Dedifferentiated amniotic fluid mesenchymal stem cell (primary cell): ENCODE data around the gene S100A8.
"Not testable (repeated sequence)": the region's sequence is repeated elsewhere in the genome, so short reads cannot be mapped to it uniquely, and the experiment has no call there.

Experiments
- DNase-seq: peaks from one replicate; pipeline ENCODE4 v3.0.0-alpha.2; 2016; ENCODE audit errors: extremely low spot score

S100A8 gene

DNA sequence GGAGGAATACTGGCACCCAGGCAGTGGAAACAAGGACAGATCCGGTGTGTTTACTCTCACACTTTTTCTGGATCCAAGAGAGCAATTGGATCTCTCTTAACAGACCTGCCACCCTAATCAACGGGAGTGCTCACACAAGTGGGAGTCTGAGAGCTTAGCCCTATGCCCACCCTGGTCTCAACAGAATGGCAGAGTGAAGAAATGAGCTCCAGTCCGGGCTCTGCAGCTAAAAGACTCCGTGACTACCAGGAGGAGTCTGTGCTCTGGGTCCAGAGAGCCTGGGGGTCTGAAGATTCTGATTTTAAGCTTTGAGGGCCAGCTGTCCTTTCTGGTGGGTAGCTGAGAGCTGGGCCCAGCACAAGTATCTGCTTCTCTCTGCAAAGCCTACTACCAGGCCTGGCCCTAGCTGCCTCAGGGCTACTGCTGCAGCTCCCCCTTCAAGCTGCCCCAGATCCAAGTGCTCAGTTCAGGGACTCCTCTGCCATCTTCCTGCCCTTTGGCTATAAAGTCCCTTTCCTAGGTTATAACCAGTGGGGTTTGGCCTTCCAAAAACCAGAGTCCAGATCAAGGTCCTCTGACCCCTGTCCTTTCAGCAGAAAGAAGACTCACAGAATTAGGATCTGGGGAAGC is 29.3 kb downstream of the S100A8 start:
- DNase-seq, result no peak

DNA sequence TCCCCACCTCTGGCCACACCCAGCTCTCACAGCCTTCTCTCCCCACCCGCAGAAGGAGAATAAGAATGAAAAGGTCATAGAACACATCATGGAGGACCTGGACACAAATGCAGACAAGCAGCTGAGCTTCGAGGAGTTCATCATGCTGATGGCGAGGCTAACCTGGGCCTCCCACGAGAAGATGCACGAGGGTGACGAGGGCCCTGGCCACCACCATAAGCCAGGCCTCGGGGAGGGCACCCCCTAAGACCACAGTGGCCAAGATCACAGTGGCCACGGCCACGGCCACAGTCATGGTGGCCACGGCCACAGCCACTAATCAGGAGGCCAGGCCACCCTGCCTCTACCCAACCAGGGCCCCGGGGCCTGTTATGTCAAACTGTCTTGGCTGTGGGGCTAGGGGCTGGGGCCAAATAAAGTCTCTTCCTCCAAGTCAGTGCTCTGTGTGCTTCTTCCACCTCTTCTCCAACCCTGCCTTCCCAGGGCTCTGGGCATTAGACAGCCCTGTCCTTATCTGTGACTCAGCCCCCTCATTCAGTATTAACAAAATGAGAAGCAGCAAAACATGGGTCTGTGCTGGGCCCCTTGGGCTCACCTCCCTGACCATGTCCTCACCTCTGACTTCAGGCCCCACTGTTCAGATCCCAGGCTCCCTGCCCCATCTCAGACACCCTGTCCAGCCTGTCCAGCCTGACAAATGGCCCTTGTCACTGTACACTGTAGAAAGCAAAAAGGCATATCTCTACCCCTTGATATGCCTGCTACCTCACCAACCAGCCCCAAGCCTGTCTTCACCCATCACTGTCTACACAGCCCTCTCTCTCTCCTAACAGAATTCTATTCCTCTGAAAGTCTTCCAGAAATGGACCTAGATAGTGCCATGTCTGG is 30.0 kb downstream of the S100A8 start:
- DNase-seq, result no peak

DNA sequence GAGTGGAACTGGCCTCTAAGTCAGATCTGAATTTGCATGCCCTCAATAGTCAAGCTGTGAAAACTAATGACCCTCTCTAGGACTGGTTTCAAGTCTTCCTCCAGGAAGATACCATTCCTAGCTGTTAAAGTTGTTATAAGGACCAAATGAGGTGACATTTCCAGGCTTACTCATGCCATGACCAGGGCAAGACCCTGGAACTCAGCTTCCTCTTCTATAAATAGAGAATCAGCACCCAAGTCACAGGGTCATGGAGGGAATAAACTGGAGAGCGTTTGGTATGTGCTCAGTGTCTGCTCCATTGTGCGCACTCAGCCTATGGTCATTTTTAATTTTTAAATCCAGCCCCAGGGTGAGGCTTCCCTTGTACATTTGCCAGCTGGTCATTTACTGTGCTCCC is 30.7 kb downstream of the S100A8 start:
- no peak for DNase-seq

DNA sequence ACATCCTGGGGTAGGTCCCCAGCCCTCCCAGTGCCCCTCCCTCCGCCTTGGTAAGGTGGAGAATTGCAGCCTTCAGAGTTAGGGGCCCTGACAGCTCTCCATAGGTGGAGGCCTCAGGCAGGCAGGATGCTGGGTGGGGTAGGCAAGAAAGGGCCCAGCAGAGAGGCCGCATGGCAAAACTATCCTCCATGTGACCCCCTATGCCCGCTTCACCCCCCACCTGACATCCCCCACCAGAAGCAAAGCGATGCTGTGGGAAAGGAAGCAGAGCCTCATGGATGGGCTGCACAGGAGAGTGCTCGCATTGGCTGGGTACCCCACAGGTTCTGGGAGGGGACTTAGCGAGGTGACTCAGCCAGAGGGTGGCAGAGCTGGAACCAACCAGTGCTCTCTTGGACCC is 31.6 kb downstream of the S100A8 start:
- no peak for DNase-seq

DNA sequence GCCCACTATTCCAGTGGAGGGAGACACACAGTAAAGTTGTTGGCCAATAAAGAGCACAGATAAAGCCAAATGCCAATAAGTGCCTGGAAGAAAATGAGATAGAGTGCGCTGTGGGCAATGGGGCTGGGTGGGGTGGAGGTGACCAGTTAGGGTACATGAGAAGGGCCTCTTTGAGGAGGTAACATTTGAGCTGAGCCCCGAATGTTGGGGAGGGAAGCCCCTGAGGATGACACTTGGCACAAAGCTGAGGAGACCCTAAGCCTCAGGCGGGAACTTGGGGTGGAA is 32.2 kb downstream of the S100A8 start:
- no peak for DNase-seq

DNA sequence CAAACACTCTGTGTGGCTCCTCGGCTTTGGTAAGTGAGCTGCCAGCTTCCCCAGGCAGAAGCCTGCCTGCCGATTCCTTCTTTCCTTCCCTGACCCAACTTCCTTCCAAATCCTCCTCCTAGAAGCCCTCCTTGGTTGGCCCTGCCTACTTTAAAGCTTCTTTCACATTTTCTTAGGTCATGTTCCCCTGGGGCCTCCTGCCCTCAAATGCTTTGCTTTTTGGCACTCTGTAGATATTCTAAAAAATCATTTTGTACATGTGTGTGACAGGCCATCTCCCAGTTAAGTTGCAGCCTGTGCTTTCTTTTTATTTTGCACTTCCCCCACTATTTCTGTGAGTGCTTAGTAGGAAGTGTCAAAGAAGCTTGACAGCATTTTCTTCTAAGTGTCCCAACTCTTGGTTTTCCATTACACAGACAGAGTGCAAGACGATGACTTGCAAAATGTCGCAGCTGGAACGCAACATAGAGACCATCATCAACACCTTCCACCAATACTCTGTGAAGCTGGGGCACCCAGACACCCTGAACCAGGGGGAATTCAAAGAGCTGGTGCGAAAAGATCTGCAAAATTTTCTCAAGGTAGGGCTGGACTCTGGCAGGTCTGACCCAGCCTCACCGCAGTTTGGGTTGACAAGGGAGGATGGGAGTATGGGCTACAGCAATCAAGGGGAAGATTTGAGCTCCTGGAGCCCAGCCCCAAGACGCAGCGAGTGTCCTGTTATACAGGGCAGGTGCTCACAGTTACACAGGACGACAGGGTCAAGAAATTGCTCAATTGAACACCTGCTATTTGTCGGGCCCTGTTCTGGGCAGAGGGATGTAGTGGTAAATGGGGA is 32.8 kb downstream of the S100A8 start, which contains the start of gene S100A9:
Gene S100A9, plus strand, starts transcription at position 2 of the 838 bp plus-strand sequence. Its CDS starts 430 bp downstream, at position 432.
- no peak for DNase-seq

DNA sequence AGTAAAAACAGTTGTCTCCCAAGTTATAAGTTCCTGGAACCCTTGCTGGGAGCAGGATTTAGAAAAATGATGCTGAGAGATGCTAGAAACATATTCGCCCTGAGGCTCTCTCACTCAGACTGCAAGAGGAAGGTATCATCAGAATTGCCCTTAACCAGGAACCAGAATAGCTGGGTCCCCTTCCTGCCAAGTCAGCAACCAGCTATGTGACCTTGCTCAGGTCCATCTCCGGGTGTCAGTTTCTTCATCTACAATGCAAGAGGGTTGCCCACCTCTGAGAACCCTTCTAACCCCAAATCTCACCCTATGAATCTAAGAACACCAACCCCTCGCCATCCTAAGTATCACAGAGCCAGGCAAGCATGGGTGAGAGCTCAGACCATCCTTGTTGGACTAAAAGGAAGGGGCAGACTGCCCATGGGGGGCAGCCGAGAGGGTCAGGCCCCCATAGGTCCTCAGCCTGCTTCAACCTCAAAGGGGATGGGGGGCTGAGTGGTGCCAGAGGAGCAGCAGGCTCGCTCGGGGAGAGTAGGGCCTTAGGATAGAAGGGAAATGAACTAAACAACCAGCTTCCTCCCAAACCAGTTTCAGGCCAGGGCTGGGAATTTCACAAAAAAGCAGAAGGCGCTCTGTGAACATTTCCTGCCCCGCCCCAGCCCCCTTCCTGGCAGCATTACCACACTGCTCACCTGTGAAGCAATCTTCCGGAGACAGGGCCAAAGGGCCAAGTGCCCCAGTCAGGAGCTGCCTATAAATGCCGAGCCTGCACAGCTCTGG is 33.6 kb downstream of the S100A8 start:
- no peak for DNase-seq

DNA sequence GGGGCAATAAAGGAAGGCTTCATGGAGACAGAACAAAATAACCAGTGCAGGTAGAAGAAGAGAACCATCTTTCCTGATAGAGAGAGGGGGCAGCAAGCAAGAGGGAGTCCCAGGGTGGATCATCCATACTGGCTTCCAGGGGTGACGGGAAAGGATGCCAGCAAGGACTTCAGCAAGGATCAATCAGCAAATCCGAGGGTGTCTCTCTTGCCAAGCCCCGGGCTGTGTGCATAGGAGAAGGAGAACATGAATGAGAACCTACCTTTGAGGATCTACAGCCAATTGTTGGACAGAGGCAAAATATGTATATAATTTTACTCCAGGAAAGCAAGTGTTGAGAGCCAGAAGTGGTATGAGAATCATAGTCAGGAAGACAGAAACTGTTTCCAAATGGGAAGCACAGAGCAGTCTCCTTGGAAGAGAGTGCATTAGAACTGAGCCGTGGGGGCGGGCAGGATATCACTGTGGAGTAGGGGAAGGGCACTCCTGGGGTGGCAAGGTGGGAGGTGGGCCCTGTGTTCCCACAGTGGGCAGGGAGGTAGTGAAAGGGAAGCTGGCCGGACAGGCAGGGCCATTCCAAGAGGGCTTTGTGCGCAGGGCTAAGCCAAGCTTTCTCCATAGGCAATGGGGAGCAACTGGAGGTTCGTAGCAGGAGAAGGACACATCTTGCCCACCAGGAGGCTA is 34.3 kb downstream of the S100A8 start:
- DNase-seq, result no peak

DNA sequence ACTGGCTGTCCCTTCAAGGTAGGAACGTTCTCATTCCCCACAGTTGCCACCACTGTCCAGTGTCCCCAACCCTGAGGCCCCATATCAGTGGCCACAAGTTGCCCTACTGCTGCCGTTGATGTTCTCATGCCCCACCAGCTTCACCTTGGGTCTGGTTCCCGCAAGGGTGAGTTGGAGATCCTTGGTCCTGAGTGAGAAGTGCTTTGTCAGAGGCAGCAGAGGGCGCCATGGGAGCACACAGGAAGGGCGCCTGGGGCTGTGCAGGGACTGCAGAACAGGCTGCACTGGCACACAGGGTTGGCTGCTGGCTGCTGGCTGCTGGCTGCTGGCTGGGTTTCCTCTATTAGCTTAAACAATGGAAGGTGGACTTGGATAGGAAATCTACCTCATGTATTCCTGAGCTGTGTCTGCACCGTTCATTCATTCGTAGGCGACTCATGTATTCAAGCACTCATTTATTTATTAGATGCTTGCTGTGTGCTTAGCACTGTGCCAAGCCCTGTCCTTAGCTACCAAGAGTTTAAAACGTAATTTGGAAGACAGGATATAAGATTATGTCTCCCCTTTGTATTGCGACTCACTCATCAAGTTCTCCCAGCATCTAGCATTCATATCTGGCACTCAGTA is 35.3 kb downstream of the S100A8 start:
- DNase-seq, result no peak

DNA sequence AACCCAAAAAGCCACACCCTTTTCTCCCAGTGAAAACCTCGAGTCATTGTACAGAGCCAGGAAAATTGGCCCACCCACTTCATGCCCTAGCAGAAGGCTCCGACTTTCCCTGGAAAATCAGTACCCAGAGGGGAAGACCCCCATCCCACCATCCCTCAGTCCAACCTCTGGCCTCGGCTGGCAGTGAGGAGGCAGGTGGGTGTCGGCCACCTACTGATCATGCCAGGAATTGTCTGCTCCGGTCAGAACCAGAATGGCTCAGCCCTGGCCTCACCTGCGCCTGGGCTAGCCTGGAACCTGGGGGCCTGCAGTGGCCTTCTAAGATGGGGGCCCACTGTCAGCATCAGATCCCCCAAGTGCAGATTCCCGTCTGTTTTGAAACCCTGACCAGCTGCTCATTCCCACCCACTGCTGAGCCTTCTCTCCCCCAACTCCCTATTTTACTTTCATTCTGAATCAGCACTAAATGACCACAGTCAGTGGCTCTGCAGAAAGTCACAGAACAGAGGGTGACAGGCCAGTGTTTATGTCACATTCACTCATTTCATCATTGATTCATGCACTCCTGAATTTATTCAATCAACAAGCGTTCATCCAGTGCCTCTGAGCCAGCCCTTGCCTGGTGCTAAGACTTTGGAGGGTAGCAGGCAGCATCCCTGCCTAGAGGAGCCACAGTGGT is 36.2 kb downstream of the S100A8 start:
- DNase-seq, result no peak

DNA sequence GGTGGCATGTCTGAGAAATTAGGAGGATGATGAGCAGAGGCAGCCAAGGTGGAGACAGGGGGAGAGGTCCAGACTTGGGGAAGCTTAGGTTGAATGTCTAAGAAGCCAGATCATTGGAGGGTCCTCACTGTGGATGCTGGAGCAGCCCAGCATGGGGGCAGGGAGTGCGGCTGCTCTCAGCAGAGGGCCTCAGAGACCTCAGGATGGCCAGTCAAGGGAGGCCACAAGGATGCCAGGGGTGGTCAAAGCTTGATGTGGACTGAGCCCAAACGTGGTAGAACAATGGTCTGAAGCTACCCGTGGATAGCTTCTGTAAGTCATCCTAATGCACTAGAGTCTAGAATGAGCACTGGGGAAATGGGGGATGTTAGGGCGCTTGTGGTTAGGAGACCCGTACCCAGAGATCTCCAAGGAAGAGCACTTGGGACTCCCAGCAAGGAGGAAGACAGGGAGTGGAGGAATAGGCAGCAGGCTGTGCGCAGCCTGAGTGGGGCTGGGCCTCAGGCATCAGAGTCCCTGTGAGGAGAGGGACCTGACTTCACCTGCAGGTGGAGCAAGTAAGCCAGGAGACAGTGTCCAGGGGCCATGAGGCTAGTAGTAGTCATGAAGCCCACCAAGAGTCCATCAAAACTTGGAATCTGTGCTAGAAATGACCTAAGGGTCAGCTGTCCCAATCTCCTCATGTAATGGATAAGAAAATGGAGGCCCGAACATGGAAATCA is 37.5 kb downstream of the S100A8 start:
- no peak for DNase-seq

DNA sequence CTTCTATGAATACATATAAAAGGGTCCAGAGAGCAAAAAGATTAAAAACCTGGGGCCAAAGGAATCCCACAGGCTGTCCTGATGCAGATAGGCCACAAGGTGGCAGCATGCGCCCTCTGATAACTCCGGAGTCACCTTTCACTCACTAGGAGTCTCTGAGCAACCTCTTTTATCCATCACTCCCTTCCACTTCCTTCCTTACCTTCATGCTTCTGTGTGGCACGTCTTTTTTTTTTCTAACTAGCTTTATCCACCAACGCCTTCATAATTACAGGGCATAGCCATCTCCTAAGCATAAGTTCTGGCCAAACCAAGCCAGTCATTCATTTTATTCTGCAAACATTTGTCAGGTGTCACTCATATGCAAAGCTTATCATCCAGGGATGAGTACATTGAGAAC is 38.4 kb downstream of the S100A8 start:
- peak; percentile 63 for DNase-seq

DNA sequence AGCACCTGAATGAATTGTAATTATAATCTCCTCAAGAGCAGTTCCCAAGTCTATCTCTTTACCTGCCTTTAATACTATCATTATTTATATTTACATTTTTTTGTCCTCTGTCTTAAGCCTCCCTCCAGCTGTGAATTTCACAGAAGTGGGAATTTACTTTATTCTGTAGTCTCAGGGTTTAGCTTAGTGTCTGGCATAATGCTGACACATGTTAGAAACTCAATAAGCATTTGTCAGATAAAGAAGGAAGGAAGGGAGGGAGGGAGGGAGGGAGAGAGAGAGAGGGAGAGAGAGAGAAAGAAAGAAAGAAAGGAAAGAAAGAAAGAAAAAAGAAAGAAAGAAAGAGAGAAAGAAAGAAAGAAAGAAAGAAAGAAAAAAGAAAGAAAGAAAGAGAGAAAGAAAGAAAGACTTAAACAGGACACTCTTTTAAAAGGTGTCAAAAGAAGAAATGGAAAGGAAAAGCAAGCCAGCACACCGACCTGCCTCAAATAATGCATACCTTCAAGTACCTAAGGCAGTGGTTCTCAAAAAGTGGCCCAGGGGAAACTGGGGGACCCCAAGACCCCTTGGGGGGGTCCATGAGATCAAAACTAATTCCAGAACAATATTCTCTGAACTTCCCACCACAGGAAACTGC is 40.4 kb downstream of the S100A8 start:
- no peak for DNase-seq

DNA sequence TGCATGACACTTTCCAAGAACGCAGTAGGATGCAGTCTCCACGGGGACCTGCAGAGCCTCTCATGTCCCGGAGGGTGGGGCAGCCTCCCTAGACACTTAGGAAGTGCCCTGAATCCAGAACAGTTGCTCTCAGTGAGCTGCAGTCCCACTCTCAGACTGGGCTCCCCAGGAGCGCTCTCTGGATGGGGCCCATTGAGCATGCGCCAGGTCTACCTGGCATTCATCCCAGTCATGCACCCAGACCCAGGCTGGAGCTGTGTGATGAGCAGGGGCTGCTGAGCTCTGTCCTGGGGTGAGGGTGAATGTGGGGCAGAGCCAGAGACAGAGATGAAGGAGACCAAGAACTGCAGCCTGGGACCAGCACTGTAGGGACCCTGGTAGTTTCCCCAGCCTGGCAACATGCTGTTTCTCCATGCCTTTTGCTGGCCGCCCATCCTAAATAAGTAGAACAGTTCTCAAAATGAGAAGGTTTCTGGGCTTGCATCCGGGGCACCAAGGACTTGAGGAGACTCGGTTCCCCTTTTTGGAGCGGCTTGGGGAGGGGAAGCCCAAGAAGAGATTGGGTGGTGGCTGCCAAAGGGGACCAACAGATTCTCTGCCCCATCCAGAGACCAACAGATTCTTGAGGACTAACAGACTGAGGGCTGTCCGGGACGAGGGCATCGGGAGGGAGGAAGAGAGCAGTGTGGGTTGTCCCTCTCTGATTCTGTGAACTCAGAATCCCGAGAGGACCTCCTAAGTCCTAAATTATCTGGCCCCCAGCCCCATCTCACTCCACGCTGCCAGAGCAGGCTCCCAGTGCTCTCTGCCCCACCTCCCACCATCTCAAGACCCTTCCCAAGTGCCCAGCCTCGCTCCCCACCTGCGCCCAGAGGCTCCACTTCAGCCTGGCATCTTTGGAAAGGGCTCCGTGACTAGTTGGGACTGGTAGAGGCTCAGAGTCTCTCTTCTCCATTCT is 41.2 kb downstream of the S100A8 start:
- DNase-seq, result no peak

DNA sequence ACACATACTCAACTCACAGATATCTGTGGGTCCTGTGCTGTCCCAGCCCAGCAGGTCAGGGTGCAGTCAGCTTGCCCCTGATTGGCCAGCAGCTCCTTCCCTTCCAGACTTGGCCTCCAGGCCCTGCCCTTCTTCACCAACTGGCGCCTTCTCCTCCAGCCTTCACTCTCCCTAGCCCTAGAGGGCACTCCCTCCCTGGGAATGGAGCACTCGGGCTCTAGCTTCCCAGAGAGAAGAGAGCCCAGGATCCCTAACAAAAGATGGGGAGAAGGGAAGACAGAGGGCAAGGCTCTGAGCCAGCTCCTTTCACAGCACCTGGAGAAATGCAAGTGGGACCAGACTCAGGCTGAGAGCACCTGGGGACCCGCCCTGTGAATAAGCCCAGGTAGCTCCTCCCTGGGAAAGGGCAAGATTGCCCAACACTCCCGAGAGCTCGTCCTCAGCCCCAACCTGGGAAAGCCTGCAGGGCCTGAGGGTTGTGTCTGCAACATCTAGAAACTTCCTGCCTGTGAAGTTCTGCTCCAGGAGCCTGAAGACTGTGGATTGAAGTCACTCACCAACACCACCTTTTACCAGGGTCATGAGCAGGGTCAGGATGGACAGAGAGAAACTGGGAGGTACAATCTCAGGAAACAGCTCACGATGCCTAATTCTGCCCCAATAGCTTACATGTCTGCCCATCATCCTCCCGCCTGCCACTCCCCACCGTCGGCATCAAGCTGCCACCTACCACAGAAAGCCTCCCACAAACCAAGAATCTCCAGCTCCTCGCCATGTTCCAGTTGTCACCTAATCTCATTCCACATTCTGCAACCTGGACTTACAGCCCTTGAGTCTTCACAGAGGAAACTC is 42.1 kb downstream of the S100A8 start, which contains the start of gene PGLYRP4:
Gene PGLYRP4, minus strand, starts transcription at position 331 of the 852 bp plus-strand sequence. CDS start 909 bp downstream, outside the sequence.
- DNase-seq, result no peak

DNA sequence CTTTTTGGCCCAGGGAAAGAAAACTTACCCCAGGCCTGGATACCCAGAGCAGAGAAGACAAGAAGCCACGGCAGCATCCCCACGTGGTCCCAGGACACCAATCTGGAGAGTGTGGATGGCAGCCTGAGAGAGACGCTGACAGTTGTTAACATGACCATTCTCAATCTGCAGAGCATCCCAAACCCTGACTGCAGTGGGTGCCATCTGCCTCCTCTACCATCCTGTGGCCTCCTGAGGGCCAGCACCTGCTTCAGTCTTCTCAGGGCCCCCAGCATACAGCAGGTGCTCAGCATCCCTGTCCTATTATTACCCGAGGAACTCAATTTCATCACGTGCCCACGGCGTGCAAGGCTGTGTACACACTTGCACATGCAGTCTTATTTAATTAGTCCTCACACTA is 43.0 kb downstream of the S100A8 start:
- no peak for DNase-seq

DNA sequence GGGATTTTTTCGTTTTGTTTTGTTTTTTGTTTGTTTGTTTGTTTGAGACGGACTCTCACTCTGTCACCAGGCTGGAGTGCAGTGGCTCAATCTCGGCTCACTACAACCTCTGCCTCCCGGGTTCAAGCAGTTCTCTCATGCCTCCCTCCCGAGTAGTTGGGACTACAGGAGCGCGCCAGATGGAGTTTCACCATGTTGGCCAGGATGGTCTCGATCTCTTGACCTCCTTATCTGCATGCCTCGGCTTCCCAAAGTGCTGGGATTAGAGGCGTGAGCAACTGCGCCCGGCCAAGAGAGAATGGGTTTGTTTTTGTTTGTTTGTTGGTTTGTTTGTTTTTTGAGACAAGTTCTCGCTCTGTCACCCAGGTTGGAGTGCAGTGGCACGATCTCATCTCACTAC is 43.8 kb downstream of the S100A8 start:
- DNase-seq, result not testable (repeated sequence)
